Neural cell (in vitro differentiated cells): ENCODE measurements around the gene SNX24. TPM values are rescaled to one million over a fixed set of nuclear protein-coding genes. Genes with fewer than 3 reads are reported as not detected.

Source experiments
- H2AFZ ChIP-seq: fragments of 200-600, 300-800 bp; sonication (generic), shearing (Covaris generic); 2 replicates; pipeline ENCODE4 v1.6.0; 2014; ENCODE audit warnings: low read depth, mild to moderate bottlenecking, antibody characterized with exemption, low read length, moderate library complexity
- H3F3A ChIP-seq: fragments of 200-600 bp; shearing (Covaris generic); 2 replicates; pipeline ENCODE4 v1.6.1; 2016; ENCODE audit warnings: mild to moderate bottlenecking, moderate library complexity, mixed read lengths, antibody characterized with exemption, low read length; ENCODE audit not compliant: insufficient read depth, poor library complexity, severe bottlenecking
- H3K27ac ChIP-seq: fragments of 200-600, 300-800 bp; sonication (generic), shearing (Covaris generic); 2 replicates; pipeline ENCODE4 v1.5.1; 2014; ENCODE audit warnings: mild to moderate bottlenecking, low read length, moderate library complexity
- H3K27me3 ChIP-seq: fragments of 300-800, 200-600 bp; sonication (generic), shearing (Covaris generic); 2 replicates; pipeline ENCODE4 v1.6.0; 2014; ENCODE audit warnings: mild to moderate bottlenecking, low read depth, low read length, moderate library complexity; ENCODE audit not compliant: insufficient read depth
- H3K36me3 ChIP-seq: fragments of 300-800, 200-600 bp; sonication (generic), shearing (Covaris generic); 2 replicates; pipeline ENCODE4 v1.5.1; 2014; ENCODE audit warnings: mild to moderate bottlenecking, antibody characterized with exemption, low read length, moderate library complexity; ENCODE audit not compliant: insufficient read depth
- H3K4me2 ChIP-seq: fragments of 300-800, 200-600 bp; sonication (generic), shearing (Covaris generic); 2 replicates; pipeline ENCODE4 v1.6.0; 2014; ENCODE audit warnings: mild to moderate bottlenecking, low read length
- H3K4me3 ChIP-seq: fragments of 300-800, 200-600 bp; sonication (generic), shearing (Covaris generic); 2 replicates; pipeline ENCODE4 v1.5.1; 2014; ENCODE audit warnings: mild to moderate bottlenecking, low read length, moderate library complexity
- H3K79me2 ChIP-seq: fragments of 200-600 bp; shearing (Covaris generic); replicated peaks from 2 replicates; pipeline ENCODE4 v1.6.0; 2014; ENCODE audit warnings: mild to moderate bottlenecking, low read length, moderate library complexity; ENCODE audit not compliant: insufficient read depth
- H3K9ac ChIP-seq: fragments of 300-800, 200-600 bp; sonication (generic), shearing (Covaris generic); 2 replicates; pipeline ENCODE4 v1.6.1; 2016; ENCODE audit warnings: mild to moderate bottlenecking, low read length, mixed read lengths
- H3K9me2 ChIP-seq: fragments of 200-600 bp; shearing (Covaris generic); 2 replicates; pipeline ENCODE4 v1.6.1; 2016; ENCODE audit warnings: mild to moderate bottlenecking, low read length, mixed read lengths; ENCODE audit not compliant: insufficient read depth
- H3K9me3 ChIP-seq: fragments of 200-600, 300-800 bp; sonication (generic), shearing (Covaris generic); 2 replicates; pipeline ENCODE4 v1.6.1; 2016; ENCODE audit warnings: mild to moderate bottlenecking, mixed run types, low read length, moderate library complexity, mixed read lengths
- H4K20me1 ChIP-seq: fragments of 200-600 bp; shearing (Covaris generic); 2 replicates; pipeline ENCODE4 v1.6.1; 2016; ENCODE audit warnings: mild to moderate bottlenecking, mixed run types; ENCODE audit not compliant: insufficient read depth
- CTCF ChIP-seq: fragments of 450-650 bp; IDR thresholded peaks from 2 replicates; pipeline ENCODE4 v1.5.1; 2014; ENCODE audit warnings: antibody characterized with exemption, mild to moderate bottlenecking, moderate library complexity; ENCODE audit not compliant: poor library complexity, severe bottlenecking
- EP300 ChIP-seq: fragments of 450-650 bp; conservative IDR thresholded peaks from 2 replicates; pipeline ENCODE4 v1.6.1; 2014; ENCODE audit warnings: antibody characterized with exemption, mild to moderate bottlenecking, moderate library complexity; ENCODE audit not compliant: poor library complexity, severe bottlenecking
- EZH2 ChIP-seq: fragments of 200-600, 300-800 bp; shearing (Covaris generic), sonication (generic); IDR thresholded peaks from 2 replicates; pipeline ENCODE4 v1.6.1; 2014; ENCODE audit warnings: antibody characterized with exemption, low read length, borderline replicate concordance, mild to moderate bottlenecking; ENCODE audit not compliant: insufficient read depth, poor library complexity, severe bottlenecking
- MXI1 ChIP-seq: fragments of 450-650 bp; conservative IDR thresholded peaks from 2 replicates; pipeline ENCODE4 v1.6.1; 2014; ENCODE audit warnings: antibody characterized with exemption, mild to moderate bottlenecking; ENCODE audit not compliant: poor library complexity, severe bottlenecking
- POLR2AphosphoS5 ChIP-seq: IDR thresholded peaks from 2 replicates; pipeline ENCODE4 v1.6.1; 2012
- RAD21 ChIP-seq: fragments of 450-650 bp; conservative IDR thresholded peaks from 2 replicates; pipeline ENCODE4 v1.6.1; 2014; ENCODE audit warnings: antibody characterized with exemption, mild to moderate bottlenecking, moderate library complexity
- REST ChIP-seq: IDR thresholded peaks from 2 replicates; pipeline ENCODE4 v1.6.1; 2012; ENCODE audit warnings: borderline replicate concordance
- SMC3 ChIP-seq: fragments of 450-650 bp; conservative IDR thresholded peaks from 2 replicates; pipeline ENCODE4 v1.6.1; 2014; ENCODE audit warnings: antibody characterized with exemption, mild to moderate bottlenecking, moderate library complexity; ENCODE audit not compliant: poor library complexity
- TAF1 ChIP-seq: IDR thresholded peaks from 2 replicates; pipeline ENCODE4 v1.6.1; 2012; ENCODE audit warnings: low read depth
- polyA plus RNA-seq: library from polyadenylated mRNA; depleted of rRNA; stranded (reverse); fragments of >200 nt; gene quantifications from 2 replicates; pipeline ENCODE4 v1.2.3, GENCODE V29; 2014

The SNX24 gene
- polyA plus RNA-seq, 1 donor from 2014 or later = 12.8 TPM

DNA sequence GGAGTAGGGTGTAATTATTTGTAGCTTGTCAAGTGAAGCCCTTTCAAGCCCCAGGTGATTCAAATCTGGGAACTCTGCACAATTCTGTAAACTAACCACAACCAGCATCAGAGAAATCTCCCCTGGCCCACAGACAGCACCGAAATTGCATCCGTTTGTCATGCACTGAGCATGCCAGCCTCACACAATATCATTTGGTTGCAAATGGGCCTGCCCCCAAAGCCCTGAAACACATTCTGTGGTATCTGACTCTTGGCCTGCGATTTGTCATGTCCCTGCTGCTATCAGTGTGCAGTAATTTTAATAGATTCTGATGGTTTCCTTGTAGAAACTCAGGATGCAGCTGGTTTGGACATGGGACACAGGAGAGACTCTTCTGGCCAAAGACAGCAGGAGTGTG, 35.3 kb downstream of the SNX24 start (continued):
- TF ChIP-seq CTCF = no peak

DNA sequence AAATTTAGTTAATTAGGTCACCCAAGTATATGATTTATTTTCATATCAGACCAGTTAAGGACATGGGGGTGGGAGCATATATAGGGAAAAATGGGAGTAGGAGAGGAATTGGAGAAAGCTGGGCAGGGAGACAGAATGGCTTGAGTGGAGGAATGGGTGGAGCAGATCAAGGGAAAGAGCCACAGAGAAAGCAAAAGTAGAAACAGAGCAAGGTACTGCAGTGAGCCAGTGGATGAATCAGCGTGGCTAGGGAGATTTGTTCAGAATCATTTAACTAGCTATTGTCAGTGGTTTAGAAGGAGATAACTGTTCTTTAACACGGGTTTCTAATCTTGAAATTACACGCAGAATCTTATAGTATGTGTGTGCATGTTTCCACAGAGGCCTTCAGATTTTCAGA, 37.4 kb downstream of the SNX24 start:
- TF ChIP-seq CTCF = no peak
- TF ChIP-seq REST = no peak
- no peak for TF ChIP-seq POLR2AphosphoS5
- TF ChIP-seq MXI1 = no peak
- TF ChIP-seq EZH2 = no peak
- no peak for TF ChIP-seq RAD21
- no peak for TF ChIP-seq SMC3
- TF ChIP-seq EP300 = no peak
- no peak for TF ChIP-seq TAF1
- H3K36me3 ChIP-seq = no peaks in the 10 kb centered on the region
- no peak overlapping the region for H3K9ac ChIP-seq
- H3K79me2 ChIP-seq = no peaks in the 10 kb centered on the region
- no peak overlapping the region for H3K4me3 ChIP-seq
- no peaks in the 10 kb centered on the region for H4K20me1 ChIP-seq
- H3K27me3 ChIP-seq = no peaks in the 10 kb centered on the region
- no peak overlapping the region for H3K4me2 ChIP-seq
- no peak overlapping the region for H3K27ac ChIP-seq
- H3K9me3 ChIP-seq = no peaks in the 10 kb centered on the region
- H2AFZ ChIP-seq = no peak overlapping the region
- no peaks in the 10 kb centered on the region for H3F3A ChIP-seq
- no peaks in the 10 kb centered on the region for H3K9me2 ChIP-seq

DNA sequence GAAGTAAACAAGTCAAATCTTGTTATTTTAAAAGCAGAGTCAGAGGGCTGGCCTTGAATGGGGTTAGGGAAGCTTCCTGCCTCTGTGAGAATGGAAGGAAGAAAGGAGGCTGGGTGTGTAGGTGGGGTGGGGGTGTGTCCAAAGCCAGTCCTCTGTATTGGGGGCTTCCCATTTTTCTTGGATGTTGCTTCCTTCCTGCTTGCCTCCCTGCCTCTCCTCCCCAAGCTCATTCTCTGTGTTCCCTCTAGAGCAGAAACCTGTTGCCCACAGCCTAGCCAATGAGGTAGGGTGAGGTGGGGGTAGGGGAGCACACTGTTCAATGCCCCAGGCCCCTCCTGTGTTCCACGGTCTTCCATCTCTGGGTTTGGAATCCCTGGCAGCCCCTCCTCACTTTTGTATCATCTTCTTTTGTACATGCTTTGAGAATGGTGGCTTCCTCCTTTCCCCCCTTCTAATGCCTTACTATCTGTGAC, 39.7 kb downstream of the SNX24 start:
- Histone ChIP-seq H3K36me3 (no peaks in the 10 kb centered on the region), H4K20me1 (no peaks in the 10 kb centered on the region), H3K9me2 (no peaks in the 10 kb centered on the region), H3K79me2 (no peaks in the 10 kb centered on the region), H3K4me3 (no peak overlapping the region), H3K4me2 (no peak overlapping the region), H3K27ac (no peak overlapping the region), H2AFZ (no peak overlapping the region), H3K9me3 (no peaks in the 10 kb centered on the region), H3K27me3 (no peaks in the 10 kb centered on the region), H3K9ac (no peak overlapping the region), H3F3A (no peaks in the 10 kb centered on the region)
- no peak for TF ChIP-seq EZH2
- TF ChIP-seq POLR2AphosphoS5 = no peak
- no peak for TF ChIP-seq CTCF
- TF ChIP-seq TAF1 = no peak
- no peak for TF ChIP-seq EP300
- TF ChIP-seq SMC3 = no peak
- no peak for TF ChIP-seq RAD21
- no peak for TF ChIP-seq REST
- no peak for TF ChIP-seq MXI1
